Measurements from ENCODE around the gene AMBRA1.

Gene AMBRA1

GRCh38 chr11:46562527-46562926 is 31.3 kb downstream of the AMBRA1 start:
- Mint-ChIP-seq H3K27me3 (no peaks in the 10 kb centered on the region), H3K4me1 (peaks cover 70% of the 10 kb centered on the region), H3K36me3 (peaks cover 2% of the 10 kb centered on the region), H3K9me3 (no peaks in the 10 kb centered on the region), H3K27ac (peak overlapping the region; percentile 12), H3K4me3 (no peak overlapping the region)

GRCh38 chr11:46560300-46560991 is 33.4 kb downstream of the AMBRA1 start:
- Mint-ChIP-seq H3K9me3 (no peaks in the 10 kb centered on the region), H3K27ac (peak overlapping the region; percentile 98), H3K27me3 (no peaks in the 10 kb centered on the region), H3K4me3 (peak overlapping the region; percentile 96), H3K4me1 (peaks cover 75% of the 10 kb centered on the region), H3K36me3 (peaks cover 2% of the 10 kb centered on the region)

DNA sequence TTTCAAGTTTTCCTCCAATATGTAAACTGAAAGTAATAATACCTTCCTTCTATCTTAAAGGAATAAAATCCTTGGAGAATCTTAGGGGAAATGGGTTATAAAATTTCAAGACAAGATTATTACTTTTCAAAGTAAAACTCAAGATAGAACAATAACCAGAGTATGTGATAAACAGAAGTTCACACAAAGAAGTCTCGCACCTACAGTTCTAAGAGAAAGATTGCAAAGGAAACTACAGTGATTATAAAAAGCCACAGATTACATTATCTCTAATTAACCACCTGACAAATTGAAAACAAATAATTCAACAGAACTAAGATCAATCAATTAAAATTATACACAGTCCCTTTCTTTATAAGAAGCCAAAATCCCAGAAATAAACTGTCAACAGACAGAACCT is 34.0 kb downstream of the AMBRA1 start:
- no peaks in the 10 kb centered on the region for H3K27me3 Mint-ChIP-seq
- H3K4me1 Mint-ChIP-seq, result peaks cover 80% of the 10 kb centered on the region
- peak overlapping the region; percentile 96 for H3K4me3 Mint-ChIP-seq
- peaks cover 2% of the 10 kb centered on the region for H3K36me3 Mint-ChIP-seq
- H3K27ac Mint-ChIP-seq, result peak overlapping the region; percentile 98
- H3K9me3 Mint-ChIP-seq, result no peaks in the 10 kb centered on the region

DNA sequence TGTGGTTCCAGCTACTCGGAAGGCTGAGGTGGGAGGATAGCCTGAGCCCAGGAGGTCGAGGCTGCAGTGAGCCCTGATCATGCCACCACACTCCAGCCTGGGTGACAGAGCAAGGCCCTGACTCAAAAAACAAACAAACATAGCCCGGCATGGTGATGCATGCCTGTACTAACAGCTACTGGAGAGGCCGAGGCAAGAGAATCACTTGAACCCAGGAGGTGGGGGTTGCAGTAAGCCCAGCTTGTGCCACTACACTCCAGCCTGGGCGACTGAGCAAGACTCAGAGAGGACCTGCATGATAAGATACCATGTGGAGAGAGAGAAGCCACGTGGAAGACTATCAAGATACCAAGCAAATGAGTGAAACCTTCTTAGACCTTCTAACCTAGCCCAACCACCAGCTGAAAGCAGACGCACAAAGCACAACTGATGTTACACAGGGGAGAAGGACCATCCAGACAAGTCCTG is 36.1 kb downstream of the AMBRA1 start:
- Mint-ChIP-seq H3K36me3 (peaks cover 4% of the 10 kb centered on the region), H3K4me3 (no peak overlapping the region), H3K27me3 (no peaks in the 10 kb centered on the region), H3K4me1 (peaks cover 82% of the 10 kb centered on the region), H3K9me3 (no peaks in the 10 kb centered on the region), H3K27ac (no peak overlapping the region)

DNA sequence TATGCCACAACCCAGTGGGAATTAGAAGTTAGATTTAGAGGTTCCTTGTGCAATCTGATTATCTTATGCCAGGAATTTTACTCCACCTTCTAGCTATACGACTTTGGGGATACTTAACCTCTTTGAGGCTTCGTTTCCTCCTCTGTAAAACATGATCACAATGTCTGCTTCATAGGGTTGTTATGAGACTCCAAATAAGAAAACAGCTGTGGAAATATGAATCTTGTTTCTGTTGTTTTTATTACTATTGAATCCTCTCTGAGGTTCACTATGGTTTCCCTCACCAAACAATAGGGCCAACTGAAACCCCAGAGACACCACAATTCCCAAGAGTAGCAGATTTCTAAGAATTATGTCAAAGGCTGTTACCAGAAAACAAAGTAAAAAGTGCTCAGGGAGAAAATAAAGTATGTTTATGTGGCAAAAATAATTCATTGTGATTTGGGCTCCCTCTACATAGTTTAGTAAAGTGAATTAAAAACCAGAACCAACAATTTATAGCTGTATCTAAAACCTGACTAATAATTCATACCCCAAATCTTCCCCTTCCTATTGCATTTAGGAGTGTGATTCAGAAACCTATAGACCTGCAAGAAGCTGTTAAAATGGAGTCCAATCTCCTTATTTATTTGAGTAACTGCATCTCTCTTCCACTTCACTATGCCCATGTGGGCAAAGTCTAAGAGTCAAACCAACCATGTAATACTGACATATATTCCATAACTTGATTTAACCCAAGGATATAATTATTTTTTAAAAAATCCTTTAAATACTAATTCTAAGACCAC is 38.4 kb downstream of the AMBRA1 start:
- no peaks in the 10 kb centered on the region for H3K9me3 Mint-ChIP-seq
- H3K36me3 Mint-ChIP-seq, result peaks cover 2% of the 10 kb centered on the region
- no peaks in the 10 kb centered on the region for H3K27me3 Mint-ChIP-seq
- peak overlapping the region; percentile 9 for H3K4me3 Mint-ChIP-seq
- peak overlapping the region; percentile 17 for H3K27ac Mint-ChIP-seq
- H3K4me1 Mint-ChIP-seq, result peaks cover 66% of the 10 kb centered on the region

DNA sequence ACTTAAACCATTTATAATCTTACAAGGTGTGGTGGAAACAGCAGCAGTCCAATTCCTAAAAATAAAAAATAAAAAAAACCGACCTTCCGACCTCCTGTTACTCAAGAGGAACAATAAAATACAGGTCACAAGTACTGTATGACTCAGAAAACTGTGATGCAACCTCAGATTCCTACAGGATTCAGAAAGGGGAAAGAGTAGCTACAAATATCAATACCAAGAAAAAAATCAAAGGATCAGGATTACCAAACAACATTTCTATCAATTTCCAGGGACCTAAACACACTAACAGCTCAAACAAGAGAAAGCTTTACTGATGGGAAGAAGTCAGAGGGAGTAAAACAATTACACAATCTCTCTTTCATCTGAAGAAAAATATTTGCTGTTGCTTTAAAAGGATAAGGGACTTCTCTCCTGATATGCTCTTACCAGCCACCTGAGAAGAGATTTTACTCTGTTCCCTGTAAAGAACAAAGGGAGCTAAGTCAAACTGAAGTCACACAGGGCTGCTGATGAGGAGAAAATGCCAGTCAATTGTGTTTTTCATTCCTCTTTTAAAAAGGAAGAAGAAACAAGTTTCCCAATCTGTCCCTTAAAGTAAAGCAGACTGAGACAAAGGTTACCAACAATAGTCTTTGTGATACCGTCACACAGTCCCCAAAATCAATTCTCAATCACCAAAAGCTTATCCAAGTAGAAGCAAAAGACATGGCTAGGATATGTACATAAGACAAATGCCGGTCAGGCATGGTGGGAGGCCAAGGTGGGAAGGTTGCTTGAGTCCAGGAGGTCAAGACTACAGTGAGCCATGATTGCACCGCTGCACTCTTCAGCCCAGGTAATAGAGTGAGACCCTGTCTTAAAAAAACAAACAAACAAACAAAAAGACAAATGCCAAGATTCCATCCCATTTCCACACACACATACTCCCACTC is 39.3 kb downstream of the AMBRA1 start:
- Mint-ChIP-seq H3K36me3 (peaks cover 2% of the 10 kb centered on the region), H3K4me3 (peak overlapping the region; percentile 61), H3K4me1 (peaks cover 64% of the 10 kb centered on the region), H3K9me3 (no peaks in the 10 kb centered on the region), H3K27me3 (no peaks in the 10 kb centered on the region), H3K27ac (peak overlapping the region; percentile 26)

GRCh38 chr11:46553814-46554212 is 40.0 kb downstream of the AMBRA1 start:
- H3K27me3 Mint-ChIP-seq, result no peaks in the 10 kb centered on the region
- H3K27ac Mint-ChIP-seq, result peak overlapping the region; percentile 15
- no peaks in the 10 kb centered on the region for H3K9me3 Mint-ChIP-seq
- peaks cover 60% of the 10 kb centered on the region for H3K4me1 Mint-ChIP-seq
- H3K4me3 Mint-ChIP-seq, result no peak overlapping the region
- H3K36me3 Mint-ChIP-seq, result peaks cover 2% of the 10 kb centered on the region

- Mint-ChIP-seq H3K27me3 (no peaks in the 10 kb centered on the region), H3K27ac (no peak overlapping the region), H3K4me1 (peaks cover 50% of the 10 kb centered on the region), H3K4me3 (no peak overlapping the region), H3K9me3 (no peaks in the 10 kb centered on the region), H3K36me3 (peaks cover 2% of the 10 kb centered on the region)
Observed at GRCh38 chr11:46551261-46551660, 42.6 kb downstream of the AMBRA1 start.

DNA sequence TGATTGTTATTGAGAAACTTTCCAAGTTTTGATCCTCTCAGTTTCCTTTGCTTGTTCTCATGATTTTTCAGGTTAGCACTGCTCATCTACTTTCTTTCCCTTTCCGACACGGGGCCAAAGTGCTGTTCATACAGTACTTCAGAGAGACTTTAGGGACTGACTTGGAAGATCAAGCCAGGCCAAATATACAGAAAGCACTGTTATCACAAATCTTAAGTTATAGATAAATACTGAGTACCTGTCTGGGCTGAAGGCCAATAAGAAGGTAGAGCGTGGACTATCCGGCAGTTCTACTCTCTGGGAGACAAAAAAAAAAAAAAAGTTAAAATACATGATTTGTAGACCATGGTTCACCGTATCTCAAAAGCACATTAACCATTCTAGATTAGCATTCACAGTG is 46.2 kb downstream of the AMBRA1 start:
- H3K4me1 Mint-ChIP-seq, result peaks cover 22% of the 10 kb centered on the region
- no peaks in the 10 kb centered on the region for H3K27me3 Mint-ChIP-seq
- H3K27ac Mint-ChIP-seq, result no peak overlapping the region
- H3K36me3 Mint-ChIP-seq, result peaks cover 6% of the 10 kb centered on the region
- no peaks in the 10 kb centered on the region for H3K9me3 Mint-ChIP-seq
- H3K4me3 Mint-ChIP-seq, result no peak overlapping the region

DNA sequence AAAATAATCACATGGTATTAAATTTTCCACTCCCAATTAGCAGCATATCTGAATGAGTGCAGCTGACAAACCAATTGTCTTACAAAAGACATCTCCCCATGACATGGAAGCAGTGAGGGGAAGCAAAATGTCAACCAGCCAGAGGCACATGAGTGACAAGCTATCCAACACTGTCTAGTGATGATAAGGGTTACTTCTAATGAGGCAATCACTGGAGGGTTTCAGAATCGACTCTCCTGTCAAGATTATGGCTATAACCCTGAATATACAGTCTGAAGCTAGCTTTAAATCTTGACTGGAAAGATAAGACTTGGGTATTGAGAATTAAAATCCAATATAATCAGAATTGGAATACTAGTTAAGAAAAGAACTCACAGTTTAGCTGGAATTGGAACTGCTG is 50.3 kb downstream of the AMBRA1 start:
- H3K4me3 Mint-ChIP-seq, result no peak overlapping the region
- no peaks in the 10 kb centered on the region for H3K9me3 Mint-ChIP-seq
- H3K36me3 Mint-ChIP-seq, result peaks cover 9% of the 10 kb centered on the region
- H3K27me3 Mint-ChIP-seq, result no peaks in the 10 kb centered on the region
- peaks cover 9% of the 10 kb centered on the region for H3K4me1 Mint-ChIP-seq
- H3K27ac Mint-ChIP-seq, result no peak overlapping the region

GRCh38 chr11:46541593-46542371 is 52.0 kb downstream of the AMBRA1 start:
- Mint-ChIP-seq H3K4me1 (peaks cover 10% of the 10 kb centered on the region), H3K36me3 (peaks cover 9% of the 10 kb centered on the region), H3K27ac (no peak overlapping the region), H3K9me3 (no peaks in the 10 kb centered on the region), H3K27me3 (no peaks in the 10 kb centered on the region), H3K4me3 (no peak overlapping the region)

DNA sequence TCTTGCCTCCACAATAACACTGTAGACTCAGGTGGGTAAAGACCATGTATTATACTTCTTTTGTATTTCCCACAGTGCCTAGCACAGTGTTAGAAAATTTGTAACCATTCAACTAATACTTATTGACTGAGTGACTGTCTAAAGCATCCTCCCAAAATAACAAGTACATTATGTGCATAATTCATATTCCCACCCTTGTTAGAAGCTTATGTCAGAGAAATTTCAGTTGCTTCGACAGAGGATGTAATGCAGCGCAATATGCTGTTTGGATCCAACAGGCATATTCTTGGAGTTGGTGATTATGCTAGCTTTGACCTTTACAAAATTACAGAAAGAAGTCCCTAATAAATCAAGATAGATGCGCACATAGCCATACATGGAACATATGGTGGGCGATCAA is 53.0 kb downstream of the AMBRA1 start:
- Mint-ChIP-seq H3K4me1 (peaks cover 17% of the 10 kb centered on the region), H3K27me3 (no peaks in the 10 kb centered on the region), H3K27ac (no peak overlapping the region), H3K9me3 (no peaks in the 10 kb centered on the region), H3K36me3 (peaks cover 7% of the 10 kb centered on the region), H3K4me3 (no peak overlapping the region)

DNA sequence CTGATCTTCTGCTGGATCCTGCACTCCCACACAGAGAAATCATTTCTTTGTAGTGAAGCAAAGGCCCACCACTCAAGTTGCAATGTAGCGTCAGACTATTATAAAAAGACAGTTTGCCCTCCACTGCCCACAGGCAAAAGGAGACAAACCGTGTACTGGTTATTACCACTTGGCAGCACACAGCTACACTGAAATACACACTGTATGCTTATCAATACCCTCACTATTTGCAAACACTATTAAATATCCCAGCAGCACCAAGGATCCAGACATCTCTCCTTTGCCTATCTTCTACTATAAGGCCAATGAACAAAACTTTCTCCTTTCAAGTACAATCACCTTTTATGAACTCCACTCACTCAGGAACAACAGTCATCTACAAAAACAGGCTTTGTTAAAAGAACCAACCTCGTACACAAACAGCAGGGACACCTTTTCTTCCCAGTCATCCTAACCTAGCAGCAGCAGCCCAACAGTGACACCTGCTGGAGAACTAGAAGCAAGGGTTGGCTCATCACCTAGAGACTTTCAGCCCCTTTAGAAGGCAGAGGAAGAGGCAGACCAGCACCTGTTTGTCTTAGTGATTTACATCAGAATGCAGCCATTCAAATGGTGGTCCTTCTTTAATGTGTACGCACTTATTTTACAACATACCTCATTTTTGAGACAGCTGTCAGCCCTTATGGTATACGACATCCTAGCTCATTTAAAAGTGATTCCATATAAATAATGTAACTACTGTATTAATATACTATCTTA is 56.1 kb downstream of the AMBRA1 start:
- Mint-ChIP-seq H3K27ac (no peak overlapping the region), H3K27me3 (no peaks in the 10 kb centered on the region), H3K36me3 (peaks cover 3% of the 10 kb centered on the region), H3K4me3 (no peak overlapping the region), H3K4me1 (peaks cover 36% of the 10 kb centered on the region), H3K9me3 (no peaks in the 10 kb centered on the region)

DNA sequence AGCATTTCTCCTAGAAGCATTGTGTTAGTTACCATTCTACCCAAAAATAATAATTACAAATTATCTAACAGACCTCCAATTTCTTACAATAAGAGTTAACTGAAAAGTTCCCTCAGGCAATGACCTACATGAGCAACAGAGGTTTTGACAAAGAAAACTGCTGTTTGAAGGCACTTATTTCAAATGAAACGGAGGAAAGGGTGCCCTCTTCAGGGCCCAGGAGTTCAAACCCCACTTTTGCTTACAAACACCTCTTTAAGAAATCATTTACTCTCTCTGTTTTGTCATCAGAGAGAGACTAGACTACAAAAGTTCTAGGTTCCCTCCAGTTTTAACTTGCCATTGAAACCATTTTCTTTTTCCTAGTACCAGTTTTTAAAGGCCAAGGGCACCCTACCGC is 56.7 kb downstream of the AMBRA1 start:
- Mint-ChIP-seq H3K9me3 (no peaks in the 10 kb centered on the region), H3K36me3 (peaks cover 3% of the 10 kb centered on the region), H3K4me1 (peaks cover 36% of the 10 kb centered on the region), H3K27ac (no peak overlapping the region), H3K4me3 (no peak overlapping the region), H3K27me3 (no peaks in the 10 kb centered on the region)

Measured in activated naive CD4-positive, alpha-beta T cell treated with anti-CD3 and anti-CD28 coated beads, Interleukin-2, amount 50 U/mL, for 24 hours (primary cell).